Testis (tissue), 2 donors: Measurements from ENCODE around the gene STK33.

Experiments used
- POLR2A ChIP-seq: fragments of 450-650 bp; IDR thresholded peaks from one replicate; pipeline ENCODE4 v1.6.1; 2017; ENCODE audit warnings: antibody characterized with exemption, mild to moderate bottlenecking, moderate library complexity
- TF ChIP-seq, protein P1 (sequence below), 3 experiments: fragments of 450-650 bp in 2 of 3; fragments of 200-600 bp in 1 of 3; sonication (generic) in 1 of 3; IDR thresholded peaks; one replicate each; pipeline ENCODE4 v1.5.1; 2016 to 2019; ENCODE audit warnings: antibody characterized with exemption in 3 of 3, mild to moderate bottlenecking in 2 of 3, moderate library complexity in 1 of 3

DNA sequence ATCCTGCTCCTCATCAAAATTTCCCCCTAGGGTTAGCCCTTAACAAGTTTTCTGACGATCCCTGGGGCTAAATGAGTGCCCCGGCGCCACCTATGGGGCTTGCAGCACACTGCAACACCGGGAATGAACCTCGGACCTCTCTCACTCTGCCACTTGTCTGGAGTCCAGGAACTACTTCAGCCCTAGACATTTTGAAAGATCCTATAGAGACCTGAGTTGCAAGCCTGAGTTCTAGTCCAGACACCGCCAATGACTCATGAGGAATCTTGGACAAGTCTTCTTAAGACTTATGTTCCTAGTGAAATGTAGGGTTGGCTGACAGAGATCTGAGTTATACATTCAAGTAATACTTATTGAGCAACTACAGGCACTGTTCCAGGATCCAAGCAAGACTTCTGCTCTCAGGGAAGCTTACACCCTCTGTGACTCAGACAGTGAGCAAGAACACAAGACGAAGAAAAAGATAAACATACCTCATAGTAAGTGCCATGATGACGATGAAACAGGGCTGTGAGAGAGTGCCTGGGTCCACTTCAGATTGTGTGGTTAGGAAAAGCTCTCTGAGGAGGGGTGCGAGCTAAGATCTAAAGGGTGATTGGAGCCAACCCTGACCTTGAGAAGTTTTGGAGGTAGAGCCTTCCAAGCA lies 10.2 kb upstream of the STK33 start:
- TF ChIP-seq, protein P1, sequence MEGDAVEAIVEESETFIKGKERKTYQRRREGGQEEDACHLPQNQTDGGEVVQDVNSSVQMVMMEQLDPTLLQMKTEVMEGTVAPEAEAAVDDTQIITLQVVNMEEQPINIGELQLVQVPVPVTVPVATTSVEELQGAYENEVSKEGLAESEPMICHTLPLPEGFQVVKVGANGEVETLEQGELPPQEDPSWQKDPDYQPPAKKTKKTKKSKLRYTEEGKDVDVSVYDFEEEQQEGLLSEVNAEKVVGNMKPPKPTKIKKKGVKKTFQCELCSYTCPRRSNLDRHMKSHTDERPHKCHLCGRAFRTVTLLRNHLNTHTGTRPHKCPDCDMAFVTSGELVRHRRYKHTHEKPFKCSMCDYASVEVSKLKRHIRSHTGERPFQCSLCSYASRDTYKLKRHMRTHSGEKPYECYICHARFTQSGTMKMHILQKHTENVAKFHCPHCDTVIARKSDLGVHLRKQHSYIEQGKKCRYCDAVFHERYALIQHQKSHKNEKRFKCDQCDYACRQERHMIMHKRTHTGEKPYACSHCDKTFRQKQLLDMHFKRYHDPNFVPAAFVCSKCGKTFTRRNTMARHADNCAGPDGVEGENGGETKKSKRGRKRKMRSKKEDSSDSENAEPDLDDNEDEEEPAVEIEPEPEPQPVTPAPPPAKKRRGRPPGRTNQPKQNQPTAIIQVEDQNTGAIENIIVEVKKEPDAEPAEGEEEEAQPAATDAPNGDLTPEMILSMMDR (IDR thresholded peaks at IDR 0.05), result peak in 2 of 3 experiments; percentile 34 to 67
- TF ChIP-seq POLR2A, result no peak
